H9 (cell line): ENCODE results near the gene ZBTB20. TPM values are rescaled to one million over a fixed set of nuclear protein-coding genes. Genes with fewer than 3 reads are reported as not detected.

Source experiments
- DNase-seq: peaks from one replicate; pipeline ENCODE4 v3.0.0-alpha.2; 2017
- H2AFZ ChIP-seq: one replicate; pipeline ENCODE4 v1.6.1; 2013; ENCODE audit warnings: mild to moderate bottlenecking, low read length, control low read depth, moderate library complexity
- H2AK5ac ChIP-seq: 2 replicates; pipeline ENCODE4 v1.6.1; 2013; ENCODE audit warnings: low read length, control low read depth, mixed read lengths; ENCODE audit not compliant: insufficient read length
- H2BK120ac ChIP-seq: one replicate; pipeline ENCODE4 v1.6.1; 2013; ENCODE audit warnings: low read depth, mild to moderate bottlenecking, low read length, control low read depth, inconsistent platforms; ENCODE audit not compliant: poor library complexity, severe bottlenecking
- H2BK12ac ChIP-seq: 2 replicates; pipeline ENCODE4 v1.6.1; 2013; ENCODE audit warnings: low read length, control low read depth, mixed read lengths, low read depth; ENCODE audit not compliant: insufficient read length
- H2BK15ac ChIP-seq: 2 replicates; pipeline ENCODE4 v1.6.1; 2013; ENCODE audit warnings: low read depth, low read length, control low read depth
- H2BK20ac ChIP-seq: one replicate; pipeline ENCODE4 v1.6.1; 2013; ENCODE audit warnings: low read depth, mild to moderate bottlenecking, low read length, control low read depth, inconsistent platforms; ENCODE audit not compliant: poor library complexity, severe bottlenecking
- H2BK5ac ChIP-seq: 2 replicates; pipeline ENCODE4 v1.6.1; 2013; ENCODE audit warnings: low read length, control low read depth, mixed read lengths; ENCODE audit not compliant: insufficient read length
- H3K14ac ChIP-seq: 2 replicates; pipeline ENCODE4 v1.6.1; 2013; ENCODE audit warnings: low read length, control low read depth; ENCODE audit not compliant: insufficient read depth
- H3K18ac ChIP-seq: 2 replicates; pipeline ENCODE4 v1.6.1; 2013; ENCODE audit warnings: low read depth, mild to moderate bottlenecking, mixed read lengths, low read length, control low read depth; ENCODE audit not compliant: insufficient read length
- H3K23ac ChIP-seq: 2 replicates; pipeline ENCODE4 v1.6.1; 2013; ENCODE audit warnings: low read length, control low read depth, mixed read lengths, low read depth; ENCODE audit not compliant: insufficient read length
- H3K23me2 ChIP-seq: 2 replicates; pipeline ENCODE4 v1.6.1; 2013; ENCODE audit warnings: low read depth, mild to moderate bottlenecking, mixed read lengths, low read length, control low read depth; ENCODE audit not compliant: insufficient read length, poor library complexity, severe bottlenecking
- H3K27ac ChIP-seq: 2 replicates; pipeline ENCODE4 v1.5.1; 2013; ENCODE audit warnings: low read length, control low read depth, mixed read lengths, low read depth; ENCODE audit not compliant: insufficient read length
- H3K27me3 ChIP-seq: 2 replicates; pipeline ENCODE4 v1.6.1; 2013; ENCODE audit warnings: low read length, control low read depth, inconsistent platforms; ENCODE audit not compliant: insufficient read depth
- H3K4ac ChIP-seq: 2 replicates; pipeline ENCODE4 v1.6.1; 2013; ENCODE audit warnings: low read depth, mild to moderate bottlenecking, control low read depth, inconsistent platforms, low read length, moderate library complexity
- H3K4me1 ChIP-seq: 2 replicates; pipeline ENCODE4 v1.6.1; 2013; ENCODE audit warnings: low read length, control low read depth, inconsistent platforms; ENCODE audit not compliant: insufficient read depth
- H3K4me2 ChIP-seq: 2 replicates; pipeline ENCODE4 v1.6.1; 2013; ENCODE audit warnings: low read length, control low read depth, mixed read lengths; ENCODE audit not compliant: insufficient read length, insufficient read depth
- H3K56ac ChIP-seq: 2 replicates; pipeline ENCODE4 v1.6.1; 2013; ENCODE audit warnings: low read depth, mild to moderate bottlenecking, mixed read lengths, low read length, control low read depth; ENCODE audit not compliant: insufficient read length
- H3K79me1 ChIP-seq: 2 replicates; pipeline ENCODE4 v1.6.1; 2013; ENCODE audit warnings: low read depth, mild to moderate bottlenecking, moderate library complexity, low read length, control low read depth, inconsistent platforms; ENCODE audit not compliant: insufficient read depth, poor library complexity, severe bottlenecking
- H3K79me2 ChIP-seq: 2 replicates; pipeline ENCODE4 v1.6.1; 2013; ENCODE audit warnings: low read length, control low read depth, inconsistent platforms; ENCODE audit not compliant: insufficient read depth
- H3K9ac ChIP-seq: 2 replicates; pipeline ENCODE4 v1.6.1; 2013; ENCODE audit warnings: low read length, control low read depth, mixed read lengths; ENCODE audit not compliant: insufficient read length; ENCODE audit errors: extremely low read depth
- H3K9me3 ChIP-seq: one replicate; pipeline ENCODE4 v1.6.1; 2013; ENCODE audit warnings: low read depth, low read length, inconsistent platforms; ENCODE audit not compliant: control insufficient read depth
- H3T11ph ChIP-seq: one replicate; pipeline ENCODE4 v1.6.1; 2013; ENCODE audit warnings: mild to moderate bottlenecking, low read length, control low read depth, inconsistent platforms
- H4K20me1 ChIP-seq: one replicate; pipeline ENCODE4 v1.6.1; 2013; ENCODE audit not compliant: control insufficient read depth, insufficient read length, insufficient read depth
- H4K5ac ChIP-seq: 2 replicates; pipeline ENCODE4 v1.6.1; 2013; ENCODE audit warnings: low read depth, mild to moderate bottlenecking, mixed read lengths, low read length, control low read depth; ENCODE audit not compliant: insufficient read length
- H4K8ac ChIP-seq: replicated peaks from 2 replicates; pipeline ENCODE4 v1.6.1; 2013; ENCODE audit warnings: low read length, control low read depth, mixed read lengths, low read depth; ENCODE audit not compliant: insufficient read length
- H4K91ac ChIP-seq: 2 replicates; pipeline ENCODE4 v1.6.1; 2013; ENCODE audit warnings: low read depth, mild to moderate bottlenecking, moderate library complexity, mixed read lengths, low read length, control low read depth; ENCODE audit not compliant: insufficient read length
- H3K27ac Mint-ChIP-seq, 3 experiments: 2 replicates in 2 of 3; 3 replicates in 1 of 3; pipeline ENCODE4 v1.8.0; 2020 to 2021; ENCODE audit warnings: mixed read lengths in 3 of 3, mild to moderate bottlenecking in 1 of 3, moderate library complexity in 1 of 3
- H3K27me3 Mint-ChIP-seq: 2 replicates; pipeline ENCODE4 v1.8.0; 2021; ENCODE audit warnings: low read depth, mild to moderate bottlenecking, moderate library complexity, mixed read lengths
- H3K36me3 Mint-ChIP-seq, 3 experiments: 2 replicates in 2 of 3; 3 replicates in 1 of 3; pipeline ENCODE4 v1.8.0; 2020 to 2021; ENCODE audit warnings: low read depth in 3 of 3, mixed read lengths in 3 of 3; ENCODE audit not compliant: insufficient read depth in 1 of 3
- H3K4me1 Mint-ChIP-seq, 2 experiments: 2 replicates each; pipeline ENCODE4 v1.8.0; 2020; ENCODE audit warnings: mixed read lengths in 2 of 2
- H3K4me3 Mint-ChIP-seq, 2 experiments: 2 replicates in 1 of 2; 3 replicates in 1 of 2; pipeline ENCODE4 v1.8.0; 2020 to 2021; ENCODE audit warnings: mild to moderate bottlenecking in 2 of 2, mixed read lengths in 2 of 2, moderate library complexity in 1 of 2
- H3K9me3 Mint-ChIP-seq, 2 experiments: 2 replicates in 1 of 2; 3 replicates in 1 of 2; pipeline ENCODE4 v1.8.0; 2020; ENCODE audit warnings: mild to moderate bottlenecking in 2 of 2, mixed read lengths in 2 of 2, moderate library complexity in 1 of 2
- CTCF ChIP-seq: fragments of 200-600 bp; sonication (generic); conservative IDR thresholded peaks from 3 replicates; pipeline ENCODE4 v1.8.0; 2021; ENCODE audit warnings: antibody characterized with exemption, mild to moderate bottlenecking
- WGBS: extraction: QIAGEN DNeasy Blood & Tissue Kit; methylation state at CpG from one replicate; pipeline ENCODE4 v1.1.7; 2013; ENCODE audit warnings: missing lambda C conversion rate, low lambda C conversion rate, mixed read lengths; ENCODE audit not compliant: insufficient read length; ENCODE audit errors: extremely low coverage; 5-methylcytosine and 5-hydroxymethylcytosine counted together
- total RNA-seq: library from RNA; stranded (reverse); gene quantifications from 2 replicates; pipeline ENCODE4 v1.2.1, GENCODE V29; 2021

The ZBTB20 gene
- total RNA-seq, 1 experiment from 2014 or later, result 0.70 TPM

- Histone ChIP-seq H3K14ac (no peak overlapping the region), H2BK20ac (no peak overlapping the region), H3K79me2 (no peaks in the 10 kb centered on the region), H2AK5ac (no peak overlapping the region), H3K23ac (no peak overlapping the region), H3K56ac (no peak overlapping the region), H2BK120ac (no peak overlapping the region), H4K8ac (no peak overlapping the region), H3K23me2 (no peaks in the 10 kb centered on the region), H4K20me1 (no peaks in the 10 kb centered on the region), H3K79me1 (no peaks in the 10 kb centered on the region), H3K18ac (no peak overlapping the region), H3K4me1 (peaks cover 2% of the 10 kb centered on the region; the same call in 1 of the 2 replicates), H3K9ac (no peak overlapping the region), H3K27me3 (no peaks in the 10 kb centered on the region), H2AFZ (no peak overlapping the region), H3K4ac (no peak overlapping the region), H4K91ac (no peak overlapping the region), H3K9me3 (no peaks in the 10 kb centered on the region), H3K27ac (no peak overlapping the region), H2BK15ac (no peak overlapping the region), H2BK5ac (no peak overlapping the region), H4K5ac (no peak overlapping the region), H2BK12ac (no peak overlapping the region), H3K4me2 (no peak overlapping the region), H3T11ph (no peak overlapping the region)
- H3K9me3 Mint-ChIP-seq, result no peaks in the 10 kb centered on the region; a peak in 1 of 5 replicates
- no peak overlapping the region for H3K4me3 Mint-ChIP-seq
- no peaks in the 10 kb centered on the region for H3K27me3 Mint-ChIP-seq
- no peak overlapping the region for H3K27ac Mint-ChIP-seq
- no CpG with 5 or more reads among the region's 8 CpGs for WGBS
- no peak for DNase-seq
- TF ChIP-seq CTCF, result no peak
- H3K36me3 Mint-ChIP-seq, result no peaks in the 10 kb centered on the region
- peaks cover 34 to 37% of the 10 kb centered on the region in 2 experiments for H3K4me1 Mint-ChIP-seq
Measured at GRCh38 chr3:114565216-114565615, 581.9 kb downstream of the ZBTB20 start.
